Left forelimb (tissue), 1 donor: ENCODE data around the gene GTF2A1L.
"Not testable (repeated sequence)": the region's sequence is repeated elsewhere in the genome, so short reads cannot be mapped to it uniquely, and the experiment has no call there.

ENCODE experiments used
- DNase-seq: peaks from one replicate; pipeline ENCODE4 v3.0.0-alpha.2; 2018; ENCODE audit warnings: low spot score

Gene GTF2A1L

GRCh38 chr2:48613211-48613610 is 4.4 kb upstream of the GTF2A1L start:
- no peak for DNase-seq

DNA sequence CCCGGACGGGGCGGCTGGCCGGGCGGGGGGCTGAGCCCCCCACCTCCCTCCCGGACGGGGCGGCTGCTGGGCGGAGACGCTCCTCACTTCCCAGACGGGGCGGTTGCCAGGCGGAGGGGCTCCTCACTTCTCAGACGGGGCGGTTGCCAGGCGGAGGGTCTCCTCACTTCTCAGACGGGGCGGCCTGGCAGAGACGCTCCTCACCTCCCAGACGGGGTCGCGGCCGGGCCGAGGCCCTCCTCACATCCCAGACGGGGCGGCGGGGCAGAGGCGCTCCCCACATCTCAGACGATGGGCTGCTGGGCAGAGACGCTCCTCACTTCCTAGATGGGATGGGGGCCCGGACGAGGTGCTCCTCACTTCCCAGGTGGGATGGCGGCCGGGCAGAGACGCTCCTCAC is 3.1 kb upstream of the GTF2A1L start:
- not testable (repeated sequence) for DNase-seq

- no peak for DNase-seq
These were observed 1.9 kb downstream of the GTF2A1L start for GRCh38 chr2:48619526-48619925.

DNA sequence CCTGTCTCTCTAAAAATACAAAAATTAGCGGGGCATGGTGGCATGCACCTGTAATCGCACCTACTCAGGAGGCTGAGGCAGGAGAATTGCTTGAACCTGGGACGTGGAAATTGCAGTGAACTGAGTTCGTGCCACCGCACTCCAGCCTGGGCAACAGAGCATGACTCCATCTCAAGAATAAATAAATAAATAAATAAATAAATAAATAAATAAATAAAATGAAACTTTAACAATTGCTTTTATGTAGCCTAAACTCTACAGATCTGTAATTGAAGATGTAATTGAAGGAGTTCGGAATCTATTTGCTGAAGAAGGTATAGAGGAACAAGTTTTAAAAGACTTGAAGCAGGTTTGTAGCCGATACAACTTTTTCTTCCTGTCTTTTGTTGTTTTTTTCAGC is 2.9 kb downstream of the GTF2A1L start:
- DNase-seq = no peak

- DNase-seq = not testable (repeated sequence)
These were observed 5.0 kb downstream of the GTF2A1L start for GRCh38 chr2:48622691-48623090.

- DNase-seq = no peak
These were observed 7.0 kb downstream of the GTF2A1L start for GRCh38 chr2:48624696-48625095.

DNA sequence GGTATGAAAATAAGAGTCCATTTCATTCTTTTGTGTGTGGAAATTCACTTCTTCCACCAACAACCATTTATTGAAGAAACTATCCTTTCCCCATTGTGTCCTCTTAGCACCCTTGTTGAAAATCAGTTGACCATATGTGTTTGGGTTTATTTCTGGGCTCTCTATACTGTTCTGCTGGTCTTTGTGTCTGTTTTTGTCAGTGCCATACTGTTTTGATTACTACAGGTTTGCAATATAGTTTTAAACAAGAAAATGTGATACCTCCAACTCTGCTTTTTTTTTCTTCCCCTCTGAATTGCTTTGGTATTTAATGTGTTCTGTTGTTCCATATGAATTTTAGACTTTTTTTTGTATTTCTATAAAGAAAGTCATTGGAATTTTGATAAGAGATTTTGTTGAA is 8.4 kb downstream of the GTF2A1L start:
- no peak for DNase-seq

GRCh38 chr2:48633143-48633542 is 15.5 kb downstream of the GTF2A1L start:
- no peak for DNase-seq

DNA sequence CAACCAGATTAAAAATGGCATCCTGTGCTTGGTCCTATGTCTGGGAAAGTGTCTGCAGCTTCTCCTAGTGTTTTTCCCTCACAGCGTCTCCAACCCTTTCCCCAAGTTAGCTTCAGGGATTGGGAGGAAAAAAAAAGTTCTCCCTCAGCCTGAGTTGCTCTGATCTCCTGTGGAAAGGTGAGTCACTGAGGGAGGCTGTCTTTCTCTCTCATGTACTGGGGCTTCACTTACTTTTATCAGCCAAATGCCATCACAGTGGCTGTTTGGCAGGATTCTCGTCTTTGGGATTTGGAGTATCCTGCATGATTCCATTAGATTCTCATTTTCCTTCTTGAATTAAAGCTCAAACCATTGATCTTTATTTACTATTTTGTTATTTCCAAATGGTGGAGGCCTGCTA is 18.1 kb downstream of the GTF2A1L start:
- no peak for DNase-seq

DNA sequence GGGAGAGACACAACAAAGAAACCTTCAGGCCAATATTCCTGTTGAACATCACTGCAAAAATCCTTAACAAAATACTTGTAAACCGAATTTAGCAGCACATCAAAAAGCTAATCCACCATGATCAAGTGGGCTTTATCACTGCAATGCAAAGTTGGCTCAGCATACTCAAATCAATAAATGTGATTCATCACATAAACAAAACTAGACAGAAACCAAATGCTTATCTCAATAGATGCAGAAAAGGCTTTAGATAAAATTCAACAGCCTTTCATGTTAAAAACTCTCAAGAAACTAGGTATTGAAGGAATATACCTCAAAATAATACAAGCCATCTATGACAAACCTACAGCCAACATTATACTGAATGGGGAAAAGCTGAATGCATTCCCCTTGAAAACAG is 20.6 kb downstream of the GTF2A1L start:
- no peak for DNase-seq

GRCh38 chr2:48651158-48651790 is 33.6 kb downstream of the GTF2A1L start:
- DNase-seq = no peak

DNA sequence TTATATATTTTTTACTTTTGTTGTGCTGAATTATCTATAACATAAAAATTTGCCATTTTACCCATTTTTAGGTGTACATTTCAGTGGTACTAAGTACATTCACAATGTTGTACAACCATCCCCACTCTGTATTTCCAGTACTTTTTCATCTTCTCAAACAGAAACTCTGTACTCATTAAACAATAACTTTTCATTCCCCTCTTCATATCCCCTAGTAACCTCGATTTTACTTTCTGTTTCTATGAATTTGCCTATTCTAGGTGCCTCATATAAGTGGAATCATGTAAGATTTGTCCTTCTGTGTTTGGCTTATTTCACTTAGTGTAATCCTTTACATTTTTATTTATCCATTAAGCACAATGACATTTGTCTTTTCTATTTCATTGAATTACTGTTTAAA is 51.3 kb downstream of the GTF2A1L start:
- DNase-seq = no peak

GRCh38 chr2:48673581-48673980 is 55.9 kb downstream of the GTF2A1L start:
- DNase-seq = no peak

GRCh38 chr2:48674933-48675332 is 57.3 kb downstream of the GTF2A1L start:
- no peak for DNase-seq

DNA sequence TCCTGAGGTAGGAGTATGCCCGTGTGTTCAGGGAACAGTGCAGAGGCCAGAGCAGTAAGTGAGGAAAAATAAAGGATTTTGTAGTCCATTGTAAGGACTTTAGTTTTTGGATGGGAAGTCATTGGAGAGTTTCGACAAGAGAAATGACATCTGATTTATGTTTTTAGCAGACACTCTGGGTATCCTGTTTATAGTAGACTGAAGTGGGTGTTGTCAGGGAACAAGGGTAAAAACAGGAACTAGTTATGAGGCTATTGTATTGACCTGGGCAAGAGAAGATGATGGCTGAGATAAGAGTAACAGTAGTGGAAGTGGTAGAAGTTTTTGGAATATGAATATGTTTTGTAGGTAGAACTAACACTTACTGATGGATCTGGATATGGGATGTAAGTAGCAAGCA is 59.8 kb downstream of the GTF2A1L start:
- no peak for DNase-seq

- no peak for DNase-seq
These were observed 67.5 kb downstream of the GTF2A1L start for GRCh38 chr2:48685126-48685525.

GRCh38 chr2:48691935-48692691 is 74.5 kb downstream of the GTF2A1L start:
- DNase-seq = no peak

DNA sequence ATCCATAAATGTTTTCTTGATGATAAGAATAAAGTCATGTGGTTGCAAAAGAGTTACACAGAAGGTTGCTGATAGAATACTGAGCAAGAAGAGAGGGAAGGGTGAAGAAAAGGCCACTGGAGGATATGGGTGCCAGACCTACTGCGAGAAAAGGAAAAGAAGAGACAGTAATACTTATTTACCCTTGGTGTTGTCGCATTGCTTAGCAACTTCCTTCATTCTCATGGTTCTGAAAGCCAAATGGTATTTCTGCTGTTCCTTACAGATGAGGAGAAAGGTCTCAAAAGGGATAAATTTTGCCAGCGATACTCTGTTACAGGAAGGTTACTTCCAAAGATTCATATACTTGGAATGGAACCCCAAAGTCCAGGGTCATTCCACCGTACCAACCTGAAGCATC is 75.4 kb downstream of the GTF2A1L start:
- no peak for DNase-seq

DNA sequence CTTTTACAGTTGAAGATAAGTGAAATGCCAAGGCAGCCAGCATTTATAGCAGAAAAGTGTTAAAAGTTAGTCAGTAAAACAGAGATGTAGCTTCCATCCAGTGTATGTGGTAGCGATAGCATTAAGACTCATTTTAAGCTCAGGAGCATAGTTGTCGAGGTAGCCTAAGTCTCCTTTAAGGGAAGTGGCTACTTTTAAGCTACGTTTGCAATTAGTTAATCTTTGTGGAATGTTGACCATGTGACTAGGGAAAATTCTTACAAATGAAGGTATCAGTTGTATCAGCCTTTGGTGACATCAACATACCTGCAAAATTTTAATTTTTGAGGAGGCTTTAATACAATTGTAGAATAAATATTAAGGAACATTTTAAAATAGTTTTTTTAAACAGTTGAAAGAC is 76.0 kb downstream of the GTF2A1L start:
- DNase-seq = no peak

GRCh38 chr2:48694149-48694548 is 76.5 kb downstream of the GTF2A1L start:
- DNase-seq = no peak

GRCh38 chr2:48695991-48696390 is 78.3 kb downstream of the GTF2A1L start:
- DNase-seq = no peak

GRCh38 chr2:48696881-48697280 is 79.2 kb downstream of the GTF2A1L start:
- DNase-seq = no peak

DNA sequence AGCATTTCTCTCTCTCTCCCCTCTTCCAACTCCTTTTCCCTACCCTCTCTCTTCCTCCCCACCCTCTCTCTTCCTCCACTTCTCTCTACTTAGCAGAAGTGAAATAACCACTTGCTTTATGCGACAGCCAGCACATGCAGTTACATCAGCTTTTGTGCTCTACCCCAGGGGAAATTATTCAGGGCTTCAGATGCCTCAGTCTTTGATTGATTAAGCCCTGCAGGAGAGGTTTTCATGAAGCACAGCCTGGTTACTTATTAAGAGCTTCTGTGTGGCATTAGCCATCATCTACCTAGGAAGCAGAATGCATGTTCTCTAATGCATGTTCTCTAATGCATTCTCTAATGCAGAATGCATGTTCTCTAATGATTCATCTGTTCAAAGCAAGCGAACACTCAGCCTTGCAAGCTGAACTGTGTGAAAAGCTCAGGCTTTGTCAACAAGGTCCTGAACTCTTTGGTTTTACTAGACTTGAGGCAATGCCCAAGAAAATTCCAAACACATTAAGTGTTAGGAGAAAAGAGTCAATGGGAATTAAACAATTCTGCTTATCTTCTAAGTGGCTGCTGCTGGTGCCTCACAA is 81.8 kb downstream of the GTF2A1L start:
- no peak for DNase-seq

DNA sequence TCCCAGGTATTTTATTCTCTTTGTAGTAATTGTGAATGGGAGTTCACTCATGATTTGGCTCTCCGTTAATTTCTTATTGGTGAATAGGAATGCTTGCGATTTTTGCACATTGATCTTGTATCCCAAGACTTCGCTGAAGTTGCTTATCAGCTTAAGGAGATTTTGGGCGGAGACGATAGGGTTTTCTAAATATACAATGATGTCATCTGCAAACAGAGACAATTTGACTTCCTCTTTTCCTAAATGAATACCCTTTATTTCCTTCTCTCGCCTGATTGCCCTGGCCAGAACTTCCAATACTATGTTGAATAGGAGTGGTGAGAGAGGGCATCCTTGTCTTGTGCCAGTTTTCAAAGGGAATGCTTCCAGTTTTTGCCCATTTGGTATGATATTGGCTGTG is 86.0 kb downstream of the GTF2A1L start:
- not testable (repeated sequence) for DNase-seq
